Inflammatory macrophage treated with lipopolysaccharide for 1 hour (primary cell): ENCODE measurements around the gene CCDC91.

Experiments used
- DNase-seq, 2 donors: peaks; one replicate each; pipeline ENCODE4 v3.0.0-alpha.2; 2020 to 2022

Gene CCDC91, protein sequence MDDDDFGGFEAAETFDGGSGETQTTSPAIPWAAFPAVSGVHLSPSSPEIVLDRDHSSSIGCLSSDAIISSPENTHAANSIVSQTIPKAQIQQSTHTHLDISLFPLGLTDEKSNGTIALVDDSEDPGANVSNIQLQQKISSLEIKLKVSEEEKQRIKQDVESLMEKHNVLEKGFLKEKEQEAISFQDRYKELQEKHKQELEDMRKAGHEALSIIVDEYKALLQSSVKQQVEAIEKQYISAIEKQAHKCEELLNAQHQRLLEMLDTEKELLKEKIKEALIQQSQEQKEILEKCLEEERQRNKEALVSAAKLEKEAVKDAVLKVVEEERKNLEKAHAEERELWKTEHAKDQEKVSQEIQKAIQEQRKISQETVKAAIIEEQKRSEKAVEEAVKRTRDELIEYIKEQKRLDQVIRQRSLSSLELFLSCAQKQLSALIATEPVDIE

DNA sequence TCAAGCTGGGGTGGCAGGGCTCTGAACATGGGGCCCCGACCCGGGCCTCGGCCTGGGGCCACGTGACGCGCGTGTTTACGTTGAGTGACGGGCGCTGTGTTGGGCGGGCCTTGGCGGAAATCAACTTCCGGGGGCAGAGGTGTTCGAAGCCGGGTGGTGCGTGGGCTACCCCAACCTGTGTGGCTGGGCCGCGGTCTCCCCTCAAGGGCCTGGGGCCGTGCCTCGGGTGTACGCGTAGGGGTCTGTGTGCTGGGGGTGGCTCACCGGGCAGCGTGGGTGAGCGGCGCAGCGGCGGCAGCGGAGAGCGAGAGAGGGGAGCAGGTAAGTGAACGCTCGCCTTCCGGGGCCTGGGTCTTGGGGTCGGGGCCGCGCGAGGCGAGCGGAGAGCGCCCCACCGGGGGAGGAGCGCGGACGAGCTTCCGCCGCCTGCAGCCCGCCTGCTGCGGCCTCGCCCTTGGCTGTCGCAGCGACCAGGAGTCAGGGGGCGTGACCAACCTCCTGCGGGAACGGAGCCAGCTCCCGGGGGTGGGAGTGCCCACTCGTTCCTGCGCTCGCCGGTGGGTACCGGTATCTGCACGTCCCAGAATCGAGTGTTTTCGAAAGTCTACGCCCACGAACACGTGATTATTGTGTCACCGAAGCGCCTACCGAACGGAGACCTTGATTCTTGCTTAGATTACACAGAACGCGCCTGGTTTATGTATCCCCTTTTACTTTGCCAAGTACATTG lies at the start of gene CCDC91:
CCDC91 (plus strand) TSS at position 136 of the 730 bp plus-strand sequence. CDS start 66,760 bp downstream, outside the sequence.
- peak; percentile 76 to 84 for DNase-seq

DNA sequence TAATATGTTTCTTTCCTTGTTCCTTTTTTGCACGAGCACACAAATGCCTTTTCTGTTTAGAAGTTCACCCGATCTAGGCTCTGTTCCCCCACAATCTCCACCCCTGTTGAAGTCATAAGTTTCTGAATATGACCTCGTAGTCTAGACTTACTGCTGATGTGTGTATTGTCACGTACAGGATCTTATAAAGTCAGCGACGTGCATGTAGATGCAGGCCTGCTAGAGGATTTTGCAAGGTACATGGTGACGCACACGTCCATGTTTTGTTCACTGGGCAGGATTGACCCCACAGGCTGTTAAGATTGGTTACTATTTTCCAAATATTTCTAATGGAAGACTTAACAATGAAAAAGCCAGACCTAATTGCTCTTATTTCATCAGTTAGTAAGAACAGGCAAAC lies 46.2 kb upstream of the CCDC91 start:
- no peak for DNase-seq

DNA sequence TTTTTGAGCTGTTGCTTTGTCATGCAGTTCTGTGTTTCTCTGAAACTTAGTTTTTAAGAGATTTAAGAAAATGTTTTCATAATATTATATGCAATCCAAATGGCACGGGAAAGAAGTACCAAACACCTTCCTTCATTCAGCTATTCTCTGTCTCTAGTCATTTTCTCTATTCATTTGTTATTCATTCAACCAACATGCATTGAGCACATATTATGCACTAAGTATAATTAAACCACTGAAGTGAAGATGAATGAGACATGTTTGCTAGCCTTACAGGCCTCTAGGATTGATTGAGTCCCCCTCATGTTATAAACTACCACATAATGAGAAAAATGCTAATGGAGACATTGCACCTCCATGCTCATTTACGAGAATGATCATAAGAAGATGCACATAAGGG lies 45.7 kb upstream of the CCDC91 start:
- DNase-seq = no peak

DNA sequence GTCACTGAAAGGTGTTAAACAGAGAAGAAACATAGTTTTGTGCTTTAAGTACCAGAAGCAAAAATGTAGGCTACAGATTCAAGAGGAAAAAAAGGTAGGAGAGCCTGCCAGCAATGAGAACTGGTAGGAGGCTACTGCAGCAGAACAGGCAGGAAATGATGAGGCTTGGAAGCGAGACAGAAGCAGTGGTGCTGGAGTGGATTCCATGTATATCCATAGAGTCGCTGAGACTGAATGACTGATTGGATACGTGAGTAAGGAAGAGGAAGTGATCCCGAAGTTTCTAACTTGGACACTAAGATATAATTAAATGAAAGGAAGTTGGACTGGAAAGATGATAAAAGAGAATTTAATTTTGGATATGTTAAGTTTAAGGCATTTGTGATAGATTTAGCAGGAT lies 45.0 kb upstream of the CCDC91 start:
- DNase-seq = no peak

DNA sequence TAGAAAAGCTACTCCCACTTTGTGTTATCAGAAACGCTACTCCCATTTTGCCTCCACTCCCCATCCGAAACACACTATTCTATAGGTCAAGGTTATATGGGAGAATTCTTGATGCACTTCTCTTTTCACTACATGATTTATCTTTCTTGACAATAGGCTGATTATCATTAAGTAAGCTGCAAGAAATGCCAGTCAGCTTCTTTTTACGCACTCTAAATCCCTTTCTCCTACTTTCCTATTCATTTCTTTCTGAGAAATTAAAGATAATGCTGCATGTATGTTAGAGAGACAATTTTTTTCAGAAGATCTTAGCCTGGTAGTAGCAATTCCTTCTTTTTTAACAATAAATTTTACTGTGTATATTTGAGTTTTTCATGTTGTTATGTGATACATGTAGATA lies 41.0 kb upstream of the CCDC91 start:
- no peak for DNase-seq

DNA sequence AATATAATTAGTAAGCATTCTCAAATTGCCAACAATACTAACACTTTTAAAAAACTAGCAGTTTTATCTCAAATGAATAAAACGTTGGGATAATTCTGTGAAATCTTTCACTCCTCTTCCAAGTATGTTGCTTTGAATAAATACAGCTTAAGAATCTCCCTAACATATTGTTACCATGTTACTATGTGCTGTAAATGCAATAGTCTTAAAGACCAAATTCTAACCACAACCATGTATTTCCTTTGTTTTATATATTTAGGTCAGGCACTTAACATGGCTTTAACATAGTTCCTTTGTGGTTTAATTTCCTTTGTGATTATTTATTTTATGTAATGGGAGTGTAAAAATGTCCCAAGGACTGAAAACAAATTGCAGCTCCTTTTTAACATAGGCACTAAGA lies 33.9 kb upstream of the CCDC91 start:
- DNase-seq = no peak

DNA sequence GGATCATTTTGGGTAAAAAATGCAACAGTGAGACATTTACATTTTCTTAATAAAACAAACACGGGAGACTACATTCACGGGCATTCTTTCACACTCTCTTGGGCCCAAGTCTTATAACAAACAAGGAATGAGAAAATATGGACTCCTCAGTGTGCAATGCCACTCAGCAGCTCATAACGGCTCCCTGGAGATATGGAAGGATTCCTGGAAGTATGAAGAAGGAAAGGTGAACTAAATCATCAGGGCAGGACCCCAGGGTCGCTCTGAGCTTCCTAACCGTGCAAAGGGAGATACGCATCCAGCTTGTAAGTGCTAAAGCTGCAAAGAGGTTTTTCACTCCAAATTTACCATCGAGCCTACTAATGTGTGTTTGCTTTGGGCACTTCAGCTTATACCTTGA lies 33.5 kb upstream of the CCDC91 start:
- DNase-seq = no peak

DNA sequence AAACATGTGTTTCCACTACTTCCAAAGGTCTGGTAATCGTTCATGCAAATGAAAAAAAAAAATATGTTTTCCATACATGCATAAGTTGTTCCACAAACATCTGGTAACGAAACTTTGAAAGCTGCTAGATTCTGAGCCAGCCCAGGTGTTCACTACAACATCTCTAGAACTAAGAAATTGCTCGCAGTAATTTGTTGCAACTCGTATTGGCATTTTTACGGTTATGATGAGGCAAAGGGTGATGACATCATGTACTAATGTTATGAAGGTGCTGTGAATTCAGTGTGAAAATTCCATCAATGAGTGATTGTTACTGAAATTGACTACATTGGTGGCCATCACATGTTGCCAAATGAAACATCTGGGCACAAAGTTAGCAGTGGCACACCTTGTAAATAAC lies 31.9 kb upstream of the CCDC91 start:
- no peak for DNase-seq

DNA sequence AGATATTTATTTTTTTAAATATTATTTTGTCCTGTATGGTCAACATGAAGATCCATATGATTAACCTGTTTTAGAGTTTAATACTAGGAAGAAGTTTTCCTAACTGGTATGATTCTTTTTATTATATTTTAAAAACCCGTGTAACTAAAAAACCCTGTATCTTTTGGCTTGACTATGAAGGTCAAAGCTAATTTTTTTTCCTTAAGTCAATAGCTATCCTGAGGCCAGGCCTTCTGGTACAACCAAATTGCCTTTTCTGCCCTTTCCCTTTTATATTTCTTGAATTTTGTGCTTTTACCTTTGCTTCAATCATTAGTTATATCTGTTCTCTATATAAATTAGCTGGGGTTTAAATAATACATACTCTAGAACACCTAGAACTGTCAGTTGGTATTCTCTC lies 30.6 kb upstream of the CCDC91 start:
- DNase-seq = no peak

DNA sequence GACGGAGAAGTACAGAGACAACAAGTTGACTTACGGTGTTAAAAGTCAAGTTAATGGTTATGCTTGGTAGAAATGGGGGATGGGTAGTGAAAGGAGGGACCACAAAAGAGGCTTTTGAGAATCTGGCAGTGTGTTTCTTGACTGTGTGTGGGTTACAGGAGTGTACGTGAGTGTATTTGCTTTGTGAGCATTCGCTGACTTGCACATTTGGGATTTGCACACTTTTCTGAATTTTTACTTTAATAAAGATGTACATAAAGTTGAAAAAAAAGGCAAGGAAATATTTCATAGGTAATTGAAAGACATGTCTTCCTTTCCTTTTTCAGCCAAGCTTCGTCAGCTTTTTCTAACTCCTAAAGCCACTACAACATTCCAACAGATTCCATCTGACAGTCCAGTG lies 28.6 kb upstream of the CCDC91 start:
- no peak for DNase-seq

DNA sequence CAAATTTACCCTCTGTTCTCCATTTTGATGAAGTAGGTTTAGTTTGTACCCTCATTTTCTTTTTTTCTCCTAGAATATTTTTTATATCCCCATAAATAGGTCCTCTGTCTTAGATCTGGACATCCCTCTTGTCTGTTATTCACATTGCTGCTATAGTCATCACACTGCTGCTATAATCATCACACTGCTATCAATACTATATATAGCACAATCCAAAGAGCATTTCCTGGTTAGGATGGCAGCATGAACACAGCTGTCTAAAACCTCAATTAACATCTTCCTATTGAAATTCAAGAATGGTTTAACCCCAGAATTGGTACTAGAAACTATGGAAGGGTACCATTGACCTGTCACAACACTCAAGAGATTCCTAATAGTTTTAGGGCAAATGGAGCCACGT lies 27.6 kb upstream of the CCDC91 start:
- DNase-seq = no peak

DNA sequence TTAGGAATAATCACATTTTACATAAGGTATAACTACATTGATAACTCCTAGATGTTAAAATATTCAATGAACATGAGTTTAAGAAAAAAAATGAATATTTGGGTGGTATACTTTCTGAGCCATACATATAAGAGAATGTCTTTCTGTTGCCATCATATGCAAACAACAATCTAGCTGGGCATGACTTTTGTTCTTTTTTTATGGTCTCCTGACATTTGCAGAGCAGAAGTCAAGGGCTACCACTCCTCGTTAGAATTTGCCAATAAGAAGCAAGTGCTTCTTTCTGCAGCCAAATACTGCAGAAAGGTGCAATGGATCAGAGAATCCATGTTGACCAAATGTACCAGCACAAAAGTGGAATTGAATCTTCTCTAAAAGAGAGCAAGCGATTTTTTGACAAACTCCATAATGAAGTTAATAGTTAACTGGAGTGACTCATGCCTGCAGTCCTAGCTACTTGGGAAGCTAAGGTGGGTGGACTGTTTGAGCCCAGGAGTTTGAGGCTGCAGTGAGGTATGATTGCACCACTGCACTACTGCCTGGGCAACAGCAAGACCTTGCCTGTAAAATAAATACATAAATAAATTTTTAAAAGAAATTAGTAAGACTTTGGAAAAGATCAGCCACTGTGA lies 25.5 kb upstream of the CCDC91 start:
- DNase-seq = no peak

DNA sequence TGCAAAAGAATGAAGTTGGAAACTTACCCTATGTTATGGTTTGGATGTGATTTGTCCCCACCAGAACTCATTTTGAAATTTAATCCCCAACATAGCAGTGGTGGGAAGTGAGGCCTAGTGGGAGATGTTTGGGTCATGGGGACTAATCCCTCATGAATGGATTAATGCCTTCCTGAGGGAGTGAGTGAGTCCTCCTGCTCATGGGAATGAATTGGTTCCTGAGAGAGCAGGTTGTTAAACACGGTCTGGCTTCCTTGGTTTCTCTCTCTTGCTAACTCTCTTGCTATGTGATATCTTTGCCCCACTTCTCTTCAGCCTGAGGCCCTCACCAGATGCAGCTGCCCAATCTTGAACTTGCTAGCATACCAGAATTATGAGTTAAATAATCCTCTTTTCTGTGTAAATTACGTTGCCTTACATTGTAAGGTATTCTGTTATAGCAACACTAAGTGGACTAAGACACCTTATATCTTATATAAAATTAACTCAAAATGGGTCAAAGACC lies 22.2 kb upstream of the CCDC91 start:
- no peak for DNase-seq

DNA sequence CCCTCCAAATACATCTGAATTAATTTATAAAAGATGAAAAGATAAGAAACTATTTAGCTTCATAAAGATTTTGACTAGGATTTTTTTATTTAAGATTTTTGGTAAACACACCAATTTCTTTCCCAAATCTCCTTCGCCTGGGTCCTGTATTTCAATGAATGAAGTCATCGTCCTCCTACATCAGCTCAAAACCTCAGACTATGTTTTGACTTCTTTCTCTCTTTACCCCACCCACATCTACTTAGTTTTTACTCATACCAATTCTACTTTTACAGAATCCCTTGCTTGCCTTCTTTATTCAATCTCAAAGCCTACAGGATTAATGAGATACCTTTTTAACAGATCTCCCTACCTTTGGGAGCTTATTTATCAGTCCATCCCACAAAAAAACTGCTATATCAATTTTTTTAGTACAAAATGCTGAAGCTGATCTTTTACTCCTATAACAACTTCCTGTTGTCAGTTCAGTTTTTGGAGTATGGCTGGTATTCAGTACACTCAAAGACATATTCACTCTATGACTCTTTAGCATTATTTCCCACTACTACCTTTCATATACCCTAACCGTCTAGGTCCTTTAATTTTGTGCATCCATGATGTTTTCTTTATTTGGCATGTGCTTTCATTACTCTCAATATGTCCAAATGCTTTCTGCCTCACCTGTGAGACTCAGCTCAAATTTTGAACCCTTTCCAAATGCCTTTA lies 18.7 kb upstream of the CCDC91 start:
- DNase-seq = no peak

DNA sequence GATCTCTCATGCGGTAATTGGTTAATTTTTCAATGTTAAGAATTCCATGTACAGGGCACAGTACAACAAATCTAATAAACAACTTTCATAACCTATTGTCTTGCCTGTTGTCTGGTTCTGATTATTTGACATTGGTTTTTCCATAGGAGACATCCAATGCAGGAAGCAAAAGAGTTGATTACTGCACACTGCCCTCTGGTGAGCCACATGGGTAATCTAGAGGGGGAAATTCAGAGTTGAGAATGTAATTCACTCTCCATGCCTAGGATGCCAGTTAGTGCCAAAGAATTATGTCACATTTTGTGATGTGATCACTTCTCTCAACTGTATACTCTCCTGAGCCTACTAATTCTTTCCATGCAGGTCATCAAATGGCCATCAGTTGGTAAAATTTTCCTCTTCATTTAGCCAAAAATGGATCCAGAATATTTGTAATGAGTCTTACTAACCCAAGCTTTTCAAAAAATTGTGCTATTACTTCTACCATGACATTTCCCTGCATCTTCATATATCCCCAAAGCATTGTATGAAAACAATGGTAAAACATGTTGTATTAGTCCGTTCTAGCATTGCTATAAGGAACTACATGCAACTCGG lies 17.7 kb upstream of the CCDC91 start:
- DNase-seq = peak in 1 of 2 donors; percentile 12

DNA sequence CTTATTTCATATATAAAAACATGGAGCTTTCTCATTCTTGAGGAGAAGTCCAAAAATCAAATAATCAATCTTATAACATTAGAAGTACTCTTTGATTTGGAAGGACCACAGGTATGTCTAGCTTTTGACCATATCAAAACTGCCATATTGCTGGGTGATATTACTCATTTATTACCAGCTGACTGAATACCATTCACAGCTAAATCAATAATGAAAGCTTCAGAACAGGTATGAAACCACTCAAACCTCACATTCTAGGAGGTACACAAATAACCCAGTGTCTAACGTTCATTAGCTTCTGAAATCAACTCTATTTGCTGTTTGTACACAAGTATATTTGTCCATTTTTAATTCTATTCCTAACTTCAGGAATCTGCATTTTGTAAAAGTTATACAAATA lies 16.8 kb upstream of the CCDC91 start:
- DNase-seq = no peak

DNA sequence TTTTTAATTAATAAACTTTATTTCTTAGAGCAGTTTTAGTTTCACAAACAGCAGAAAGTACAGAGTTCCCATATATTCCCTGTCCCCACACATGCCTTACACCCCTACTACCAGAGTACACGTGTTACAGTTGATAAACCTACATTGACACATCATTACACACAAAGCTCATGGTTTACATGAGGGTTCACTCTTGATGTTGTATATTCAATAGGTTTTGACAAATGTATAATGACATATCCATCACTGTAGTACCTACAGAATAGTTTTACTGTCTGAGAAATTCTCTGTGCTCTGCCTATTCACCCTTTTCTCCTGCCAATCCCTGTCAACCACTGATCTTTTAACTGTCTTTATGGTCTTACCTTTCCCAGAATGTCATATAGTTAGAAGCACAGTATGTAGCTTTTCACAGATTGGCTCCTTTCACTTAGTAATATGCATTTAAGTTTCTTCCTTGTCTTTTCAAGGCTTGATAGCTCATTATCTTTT lies 15.1 kb upstream of the CCDC91 start:
- no peak for DNase-seq

DNA sequence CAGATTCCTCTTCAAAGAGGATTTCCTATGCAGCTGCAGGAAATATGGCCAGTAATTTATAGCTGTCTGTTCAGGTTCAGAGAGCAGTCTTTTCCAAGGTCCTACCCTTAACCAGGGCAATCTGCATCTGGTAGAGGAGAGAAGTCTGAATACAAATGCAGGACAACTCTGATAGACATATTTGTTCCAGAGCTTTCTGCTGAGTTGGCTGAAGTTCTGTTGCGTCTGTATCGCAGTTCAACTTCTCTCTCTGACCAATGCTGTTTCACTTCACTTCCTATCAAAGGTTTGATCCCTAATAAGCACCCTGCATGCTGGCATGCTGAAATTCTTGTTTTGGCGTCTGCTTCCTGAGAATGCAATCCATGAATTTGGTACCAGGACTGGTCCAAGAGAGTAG lies 14.0 kb upstream of the CCDC91 start:
- DNase-seq = no peak

DNA sequence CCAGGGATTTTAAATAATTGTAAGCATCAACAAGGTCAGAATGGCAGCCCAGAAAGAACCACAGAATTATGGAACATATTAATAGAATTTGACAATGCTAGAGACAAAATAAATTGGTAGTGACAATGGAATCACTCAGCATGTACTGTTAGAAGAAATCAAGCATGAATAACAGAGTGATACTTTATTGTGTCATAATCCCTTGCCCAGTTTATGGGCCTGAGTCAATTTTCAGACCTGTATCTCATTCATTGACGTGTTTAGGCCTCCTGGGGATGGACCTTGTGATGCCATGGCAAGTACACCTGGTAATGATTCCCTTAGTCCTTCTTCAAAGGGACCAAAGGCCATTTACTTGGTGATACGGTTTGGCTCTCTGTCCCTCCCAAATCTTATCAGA lies 12.8 kb upstream of the CCDC91 start:
- DNase-seq = no peak

DNA sequence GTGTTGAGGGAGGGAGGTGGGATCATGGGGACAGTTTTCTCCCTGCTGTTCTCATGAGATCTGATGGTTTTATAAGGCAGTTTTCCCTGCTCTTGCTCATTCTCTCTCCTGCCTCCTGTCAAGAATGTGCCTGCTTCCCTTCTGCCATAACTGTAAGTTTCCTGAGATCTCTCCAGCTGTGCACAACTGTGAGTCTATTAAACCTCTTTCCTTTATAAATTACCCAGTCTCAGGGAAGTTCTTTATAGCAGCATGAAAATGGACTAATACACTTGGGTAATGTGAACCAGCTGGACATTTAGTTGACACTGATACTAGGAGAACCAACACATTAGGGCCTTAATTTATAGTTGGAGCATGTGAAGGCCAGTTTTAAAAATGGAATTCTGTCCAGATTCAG lies 12.4 kb upstream of the CCDC91 start:
- DNase-seq = no peak

DNA sequence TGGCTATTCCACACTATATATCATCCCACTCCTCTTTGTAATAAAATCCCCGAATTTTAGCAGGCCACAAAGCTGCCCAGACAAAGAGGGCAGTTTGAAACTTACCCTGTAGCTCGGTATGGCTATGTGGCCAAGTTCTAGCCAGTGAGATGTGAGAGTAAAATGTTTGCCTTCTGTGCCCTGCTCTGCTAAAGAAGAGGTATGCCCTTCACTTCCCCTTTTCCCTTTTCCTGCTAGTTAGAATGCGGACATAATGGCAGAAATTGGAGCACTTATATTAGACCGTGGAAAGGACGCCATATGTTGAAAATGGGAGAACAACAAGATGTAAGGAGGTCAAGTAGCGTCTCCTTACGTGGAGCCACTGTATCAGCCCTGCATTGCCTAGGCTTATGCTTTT lies 11.5 kb upstream of the CCDC91 start:
- no peak for DNase-seq

DNA sequence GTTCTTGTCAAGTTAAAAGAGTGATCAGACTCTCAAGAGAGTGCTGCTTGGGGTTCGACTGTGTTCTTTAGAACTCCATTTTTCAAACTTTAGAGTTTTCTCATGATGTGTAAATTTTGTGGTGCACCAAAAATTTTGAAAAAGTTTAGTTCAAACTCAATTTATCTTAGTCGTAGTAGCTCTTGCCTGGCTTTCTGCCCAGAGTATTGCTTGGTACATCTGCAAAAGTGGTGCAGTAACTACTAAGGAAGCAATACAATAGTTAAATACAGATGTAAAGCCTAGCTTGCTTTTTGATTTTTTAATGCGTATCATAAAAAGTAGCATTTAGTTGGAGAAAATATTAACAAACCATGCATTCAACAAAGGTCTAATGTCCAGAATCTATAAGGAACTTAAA lies 9.5 kb upstream of the CCDC91 start:
- no peak for DNase-seq
